Measurements from ENCODE around the gene MMGT1. TPM values are rescaled to one million over a fixed set of nuclear protein-coding genes. Genes with fewer than 3 reads are reported as not detected.
"Not testable (repeated sequence)": the region's sequence is repeated elsewhere in the genome, so short reads cannot be mapped to it uniquely, and the experiment has no call there.

MMGT1 gene
- total RNA-seq, 1 experiment from 2014 or later: 15.5 TPM

DNA sequence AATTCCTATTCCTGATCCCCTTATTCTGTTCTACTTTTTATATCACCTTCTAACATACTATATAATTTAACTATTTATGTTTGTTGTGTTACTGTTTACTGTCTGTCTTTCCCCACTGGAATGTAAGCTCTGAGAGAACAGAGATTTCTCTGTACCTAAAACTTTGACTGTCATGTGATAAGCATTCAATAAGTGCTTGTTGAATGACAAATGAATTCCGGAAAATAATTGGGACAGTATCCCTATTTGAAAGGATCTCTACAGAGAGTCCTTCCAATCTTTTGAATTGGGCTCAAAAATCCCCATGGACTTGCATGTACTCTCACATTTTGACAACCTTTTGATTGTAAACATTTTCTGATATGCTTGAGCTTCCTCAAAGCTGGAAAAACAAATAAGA lies 1.6 kb upstream of the MMGT1 start:
- H3K4me3 ChIP-seq (ENCODE audit: insufficient read depth, low read depth, low read length): no peak overlapping the region
- no peaks in the 10 kb centered on the region for H3K27me3 ChIP-seq (ENCODE audit: control insufficient read depth, insufficient read depth, low read length)
- no peaks in the 10 kb centered on the region for H3K36me3 ChIP-seq (replicated peaks; ENCODE audit: control insufficient read depth, insufficient read depth, low read length)
- no peak for DNase-seq

DNA sequence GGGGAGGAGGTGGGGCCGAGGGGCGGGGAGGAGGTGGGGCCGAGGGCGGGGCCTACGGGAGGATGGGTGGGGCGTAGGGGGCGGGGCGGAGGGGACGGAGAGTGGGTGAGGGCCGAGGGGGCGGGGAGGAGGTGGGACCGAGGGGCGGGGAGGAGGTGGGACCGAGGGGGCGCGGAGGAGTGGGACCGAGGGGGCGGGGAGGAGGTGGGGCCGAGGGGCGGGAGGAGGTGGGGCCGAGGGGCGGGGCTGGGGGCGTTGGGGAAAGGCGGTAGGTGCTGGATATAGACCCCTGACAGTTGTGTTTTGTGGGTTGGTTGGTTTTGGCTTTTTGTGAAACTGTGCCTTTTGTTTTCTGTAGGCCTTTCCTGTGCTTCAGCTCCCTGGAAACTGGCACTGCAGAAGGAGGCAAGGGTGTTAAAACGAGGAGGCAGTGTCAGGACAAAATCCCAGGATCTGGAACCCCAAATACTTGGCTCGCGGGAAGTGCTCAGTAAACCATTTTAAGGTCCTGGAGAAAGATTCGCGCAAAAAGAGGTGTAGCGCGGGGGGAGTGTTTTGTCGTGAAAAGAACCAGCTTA lies 580 bp upstream of the MMGT1 start:
- Histone ChIP-seq H3K36me3 (replicated peaks; ENCODE audit: control insufficient read depth, insufficient read depth, low read length) (no peaks in the 10 kb centered on the region), H3K27me3 (ENCODE audit: control insufficient read depth, insufficient read depth, low read length) (no peaks in the 10 kb centered on the region), H3K4me3 (ENCODE audit: insufficient read depth, low read depth, low read length) (peak overlapping the region; percentile 33)
- DNase-seq: peak; percentile 93

DNA sequence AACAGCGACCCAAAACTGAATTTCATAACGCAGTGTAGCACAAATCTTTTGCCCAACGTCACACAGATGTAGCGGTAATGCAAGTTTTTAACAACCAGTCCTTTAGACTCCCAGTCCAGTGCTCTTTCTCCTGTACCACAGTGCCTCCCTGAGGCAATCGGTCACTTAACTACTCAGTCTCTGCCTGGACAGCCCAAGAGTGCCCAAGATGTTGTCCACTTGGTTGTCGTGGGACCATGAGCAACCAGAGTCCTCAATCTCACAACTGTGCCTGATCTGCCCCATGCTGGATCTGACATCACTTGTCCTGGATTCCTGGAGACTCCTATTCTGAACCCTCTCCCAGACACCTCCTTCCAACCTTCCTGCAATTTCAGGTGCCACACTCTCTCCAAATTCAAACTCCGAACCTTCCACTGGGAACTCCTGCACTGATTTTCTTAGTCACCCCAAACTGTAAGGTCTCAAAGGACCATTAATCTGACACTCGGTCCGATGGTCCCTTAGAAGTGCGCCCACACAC lies 702 bp downstream of the MMGT1 start:
- no peak for DNase-seq
- H3K27me3 ChIP-seq (ENCODE audit: control insufficient read depth, insufficient read depth, low read length): no peaks in the 10 kb centered on the region
- H3K4me3 ChIP-seq (ENCODE audit: insufficient read depth, low read depth, low read length): peak overlapping the region; percentile 70
- no peaks in the 10 kb centered on the region for H3K36me3 ChIP-seq (replicated peaks; ENCODE audit: control insufficient read depth, insufficient read depth, low read length)

GRCh38 chrX:135951291-135951690 lies 22.5 kb downstream of the MMGT1 start:
- Histone ChIP-seq H3K4me3 (ENCODE audit: insufficient read depth, low read depth, low read length) (no peak overlapping the region), H3K27me3 (ENCODE audit: control insufficient read depth, insufficient read depth, low read length) (no peaks in the 10 kb centered on the region), H3K36me3 (replicated peaks; ENCODE audit: control insufficient read depth, insufficient read depth, low read length) (no peaks in the 10 kb centered on the region)
- no peak for DNase-seq

DNA sequence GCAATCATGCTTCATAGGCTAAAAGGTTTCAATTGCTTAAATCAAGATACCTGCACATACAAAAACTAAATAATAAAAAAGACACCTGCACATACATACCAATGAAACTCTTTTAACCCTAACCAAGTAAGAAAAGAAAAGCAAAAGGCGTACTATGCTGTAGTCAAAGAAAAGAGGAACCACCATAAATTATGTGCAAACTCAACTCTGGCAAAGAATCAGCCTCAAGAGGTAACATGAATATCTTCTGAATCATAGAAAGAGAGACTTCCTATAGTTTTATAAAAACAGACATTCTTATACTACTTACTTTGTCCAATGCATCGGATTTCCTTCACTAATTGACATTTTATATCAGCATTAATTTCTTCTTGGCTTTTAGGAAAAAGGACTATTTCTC lies 29.3 kb downstream of the MMGT1 start:
- Histone ChIP-seq H3K4me3 (ENCODE audit: insufficient read depth, low read depth, low read length) (no peak overlapping the region), H3K27me3 (ENCODE audit: control insufficient read depth, insufficient read depth, low read length) (no peaks in the 10 kb centered on the region), H3K36me3 (replicated peaks; ENCODE audit: control insufficient read depth, insufficient read depth, low read length) (no peaks in the 10 kb centered on the region)
- no peak for DNase-seq

DNA sequence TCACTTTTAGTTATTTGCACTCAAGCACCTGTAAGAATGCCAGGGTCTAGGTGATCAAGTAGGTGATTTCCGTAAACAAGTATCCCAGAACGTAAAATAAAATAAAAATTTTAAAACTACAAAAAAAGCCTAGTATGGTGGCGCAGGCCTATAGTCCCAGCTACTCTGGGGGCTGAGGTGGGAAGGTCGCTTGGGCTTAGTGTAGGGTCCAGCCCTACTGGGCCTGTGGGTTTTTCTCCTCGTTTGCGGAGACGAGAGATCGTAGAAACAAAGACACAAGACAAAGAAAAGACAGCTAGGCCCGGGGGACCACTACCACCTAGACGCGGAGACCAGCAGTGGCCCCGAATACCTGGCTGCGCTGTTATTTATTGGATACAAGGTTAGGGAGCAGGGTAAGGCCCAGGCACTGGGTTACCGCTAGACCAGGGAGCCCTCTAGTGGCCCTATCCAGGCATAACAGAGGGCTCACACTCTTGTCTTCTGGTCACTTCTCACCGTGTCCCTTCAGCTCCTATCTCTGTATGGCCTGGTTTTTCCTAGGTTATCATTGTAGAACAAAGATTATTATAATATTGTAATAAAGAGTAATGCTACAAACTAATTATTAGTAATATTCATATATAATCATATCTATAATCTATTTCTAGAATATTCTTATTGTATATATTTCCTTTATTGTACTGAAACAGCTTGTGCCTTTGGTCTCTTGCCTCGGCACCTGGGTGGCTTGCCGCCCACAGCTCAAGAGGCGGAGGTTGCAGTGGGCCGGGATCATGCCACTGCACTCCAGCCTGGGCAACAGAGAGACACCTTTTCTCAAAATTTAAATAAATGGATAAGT lies 41.9 kb downstream of the MMGT1 start:
- Histone ChIP-seq H3K36me3 (replicated peaks; ENCODE audit: control insufficient read depth, insufficient read depth, low read length) (no peaks in the 10 kb centered on the region), H3K27me3 (ENCODE audit: control insufficient read depth, insufficient read depth, low read length) (no peaks in the 10 kb centered on the region), H3K4me3 (ENCODE audit: insufficient read depth, low read depth, low read length) (no peak overlapping the region)
- peak; percentile 41 for DNase-seq

- Histone ChIP-seq H3K4me3 (ENCODE audit: insufficient read depth, low read depth, low read length) (no peak overlapping the region), H3K27me3 (ENCODE audit: control insufficient read depth, insufficient read depth, low read length) (no peaks in the 10 kb centered on the region), H3K36me3 (replicated peaks; ENCODE audit: control insufficient read depth, insufficient read depth, low read length) (no peaks in the 10 kb centered on the region)
- no peak for DNase-seq
Measured at GRCh38 chrX:135927897-135928296, 45.9 kb downstream of the MMGT1 start.

- Histone ChIP-seq H3K27me3 (ENCODE audit: control insufficient read depth, insufficient read depth, low read length) (no peaks in the 10 kb centered on the region), H3K36me3 (replicated peaks; ENCODE audit: control insufficient read depth, insufficient read depth, low read length) (no peaks in the 10 kb centered on the region), H3K4me3 (ENCODE audit: insufficient read depth, low read depth, low read length) (no peak overlapping the region)
- DNase-seq: peak; percentile 8
Measured at GRCh38 chrX:135923353-135923752, 50.4 kb downstream of the MMGT1 start.

GRCh38 chrX:135920516-135920915 lies 53.3 kb downstream of the MMGT1 start:
- not testable (repeated sequence) for H3K36me3 ChIP-seq (replicated peaks; ENCODE audit: control insufficient read depth, insufficient read depth, low read length); H3K4me3 ChIP-seq (ENCODE audit: insufficient read depth, low read depth, low read length); DNase-seq; H3K27me3 ChIP-seq (ENCODE audit: control insufficient read depth, insufficient read depth, low read length)

DNA sequence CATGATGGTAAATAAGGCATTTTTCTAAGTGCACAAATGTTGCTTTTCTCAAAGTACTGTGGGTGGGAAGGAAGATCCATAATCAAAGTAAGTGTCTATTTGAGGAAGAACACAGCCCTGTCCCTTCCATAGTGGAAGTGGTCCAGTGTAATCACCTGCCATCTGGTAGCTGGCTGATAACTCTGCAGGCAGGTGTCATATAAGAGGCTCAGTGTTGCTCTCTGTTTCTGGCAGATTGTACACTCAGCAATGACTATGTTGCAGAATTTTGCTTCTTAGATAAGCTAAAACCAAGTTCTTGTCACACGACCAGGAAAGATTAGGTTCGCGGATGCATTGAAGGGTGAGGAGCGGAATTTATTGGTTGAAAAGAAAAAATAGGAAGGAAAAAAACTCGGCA lies 59.4 kb downstream of the MMGT1 start:
- H3K4me3 ChIP-seq (ENCODE audit: insufficient read depth, low read depth, low read length): no peak overlapping the region
- no peak for DNase-seq
- no peaks in the 10 kb centered on the region for H3K36me3 ChIP-seq (replicated peaks; ENCODE audit: control insufficient read depth, insufficient read depth, low read length)
- H3K27me3 ChIP-seq (ENCODE audit: control insufficient read depth, insufficient read depth, low read length): no peaks in the 10 kb centered on the region

Other genes starting within 250 kb of the MMGT1 start
- gene CT45A3, start 205.8 kb downstream of the MMGT1 start, total RNA-seq (2014; rRNA removed; shearing (Covaris generic)): not detected in 2 replicates
- gene CT45A5, start 188.5 kb downstream of the MMGT1 start, total RNA-seq (2014; rRNA removed; shearing (Covaris generic)): 0.18 TPM in 1 of 2 replicates, not detected in the other
- not detected in 2 replicates for gene CT45A6, start 171.2 kb downstream of the MMGT1 start, total RNA-seq (2014; rRNA removed; shearing (Covaris generic))
- gene CT45A2, start 154.0 kb downstream of the MMGT1 start, total RNA-seq (2014; rRNA removed; shearing (Covaris generic)): not detected in 2 replicates
- not detected in 2 replicates for gene CT45A7, start 136.7 kb downstream of the MMGT1 start, total RNA-seq (2014; rRNA removed; shearing (Covaris generic))
- not detected in 2 replicates for gene CT45A8, start 119.5 kb downstream of the MMGT1 start, total RNA-seq (2014; rRNA removed; shearing (Covaris generic))
- not detected in 2 replicates for gene CT45A9, start 102.2 kb downstream of the MMGT1 start, total RNA-seq (2014; rRNA removed; shearing (Covaris generic))
- 0.55 and 3.6 TPM in 2 replicates for gene CT45A10, start 80.5 kb downstream of the MMGT1 start, total RNA-seq (2014; rRNA removed; shearing (Covaris generic))
- gene SAGE1, start 80.3 kb downstream of the MMGT1 start, total RNA-seq (2014; rRNA removed; shearing (Covaris generic)): 0.03 and 0.33 TPM in 2 replicates
- gene SLC9A6, start 11.4 kb upstream of the MMGT1 start, total RNA-seq (2014; rRNA removed; shearing (Covaris generic)): 11.4 and 13.4 TPM in 2 replicates
- 11.4 and 12.4 TPM in 2 replicates for gene FHL1, start 173.5 kb upstream of the MMGT1 start, total RNA-seq (2014; rRNA removed; shearing (Covaris generic))

Data from H7 (cell line).